Measurements from ENCODE around the gene SF3B5. TPM values are rescaled to one million over a fixed set of nuclear protein-coding genes. Genes with fewer than 3 reads are reported as not detected.

SF3B5 gene
- total and polyA plus RNA-seq, 2 experiments from 2014 or later = 151 to 183 TPM

DNA sequence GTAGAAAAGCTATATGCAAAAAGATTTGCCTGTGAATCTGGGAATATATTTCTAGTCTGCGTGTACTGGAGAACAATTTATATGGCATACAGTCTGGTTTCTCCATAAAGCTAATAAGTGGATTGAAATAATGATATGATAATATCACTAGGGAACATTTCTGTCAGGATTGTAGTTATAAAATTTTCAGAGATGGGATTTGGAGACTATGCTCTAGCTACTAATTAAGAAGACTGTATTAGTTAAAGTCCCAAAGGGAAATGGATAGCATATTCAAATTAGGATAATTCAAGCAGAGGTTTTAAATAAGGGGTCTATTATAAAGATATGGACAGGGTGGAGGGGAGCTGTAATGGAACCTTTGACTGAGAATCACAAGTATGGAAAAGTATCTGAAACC lies 47.7 kb upstream of the SF3B5 start (continued):
- TF ChIP-seq ZNF462 (CRISPR knock-in tag; IDR thresholded peaks at IDR 0.05) = no peak
- no peak for TF ChIP-seq EZH2 (IDR thresholded peaks at IDR 0.05; ENCODE audit: low read depth, unreplicated experiment)
- TF ChIP-seq JUNB (IDR thresholded peaks at IDR 0.05; ENCODE audit: unreplicated experiment) = no peak

GRCh38 chr6:144141470-144141869 lies 46.1 kb upstream of the SF3B5 start:
- H3K4me1 ChIP-seq (ENCODE audit: insufficient read depth) = no peaks in the 10 kb centered on the region
- DNase-seq (ENCODE audit: low spot score) = no peak
- Mint-ChIP-seq H3K36me3 (ENCODE audit: low read depth) (no peaks in the 10 kb centered on the region), H3K9me3 (no peaks in the 10 kb centered on the region), H3K27ac (no peak overlapping the region), H3K4me1 (no peaks in the 10 kb centered on the region), H3K27me3 (ENCODE audit: insufficient read depth, low read depth, poor library complexity) (peaks cover 6% of the 10 kb centered on the region), H3K4me3 (no peak overlapping the region)
- H3K27ac ChIP-seq (ENCODE audit: low read depth) = no peak overlapping the region
- no peak for TF ChIP-seq STAT1 (IDR thresholded peaks at IDR 0.05; ENCODE audit: unreplicated experiment)
- TF ChIP-seq CREB1 (CRISPR knock-in tag; IDR thresholded peaks at IDR 0.05; ENCODE audit: low read depth) = no peak
- TF ChIP-seq CTCF (conservative IDR thresholded peaks at IDR 0.05; ENCODE audit: low read depth in 2 of 2) = no peak
- TF ChIP-seq ZNF331 (CRISPR knock-in tag; IDR thresholded peaks at IDR 0.05; ENCODE audit: low read depth) = no peak
- TF ChIP-seq JUNB (IDR thresholded peaks at IDR 0.05; ENCODE audit: unreplicated experiment) = no peak
- no peak for TF ChIP-seq EZH2phosphoT487 (IDR thresholded peaks at IDR 0.05; ENCODE audit: unreplicated experiment)
- H3K4me3 ChIP-seq = no peak overlapping the region
- no peak overlapping the region for H3K4me2 ChIP-seq
- no peak for ATAC-seq
- no peaks in the 10 kb centered on the region for H3K27me3 ChIP-seq (ENCODE audit: insufficient read depth)
- H3K9me2 ChIP-seq (ENCODE audit: insufficient read depth) = no peaks in the 10 kb centered on the region
- no peaks in the 10 kb centered on the region for H3K36me3 ChIP-seq (ENCODE audit: insufficient read depth)
- H3F3A ChIP-seq (replicated peaks; ENCODE audit: low read depth) = no peaks in the 10 kb centered on the region
- H3K79me2 ChIP-seq (replicated peaks; ENCODE audit: insufficient read depth) = no peaks in the 10 kb centered on the region
- H4K20me1 ChIP-seq (replicated peaks; ENCODE audit: insufficient read depth) = no peaks in the 10 kb centered on the region
- H2AFZ ChIP-seq = no peak overlapping the region

Measured in GM23338 (cell line).